Fibroblast of pulmonary artery (primary cell): ENCODE data around the gene MARK2.

Source experiments
- DNase-seq: peaks from one replicate; pipeline ENCODE4 v3.0.0-alpha.2; 2010; ENCODE audit warnings: low read depth
- H3K4me3 ChIP-seq: replicated peaks from 2 replicates; pipeline ENCODE4 v1.5.1; 2011; ENCODE audit warnings: low read depth, mild to moderate bottlenecking, control low read depth, low read length, moderate library complexity
- TF ChIP-seq, protein P1 (sequence below): IDR thresholded peaks from 2 replicates; pipeline ENCODE4 v1.5.1; 2011; ENCODE audit warnings: mild to moderate bottlenecking, control low read depth, low read length, inconsistent platforms; ENCODE audit errors: missing control alignments

Gene MARK2

DNA sequence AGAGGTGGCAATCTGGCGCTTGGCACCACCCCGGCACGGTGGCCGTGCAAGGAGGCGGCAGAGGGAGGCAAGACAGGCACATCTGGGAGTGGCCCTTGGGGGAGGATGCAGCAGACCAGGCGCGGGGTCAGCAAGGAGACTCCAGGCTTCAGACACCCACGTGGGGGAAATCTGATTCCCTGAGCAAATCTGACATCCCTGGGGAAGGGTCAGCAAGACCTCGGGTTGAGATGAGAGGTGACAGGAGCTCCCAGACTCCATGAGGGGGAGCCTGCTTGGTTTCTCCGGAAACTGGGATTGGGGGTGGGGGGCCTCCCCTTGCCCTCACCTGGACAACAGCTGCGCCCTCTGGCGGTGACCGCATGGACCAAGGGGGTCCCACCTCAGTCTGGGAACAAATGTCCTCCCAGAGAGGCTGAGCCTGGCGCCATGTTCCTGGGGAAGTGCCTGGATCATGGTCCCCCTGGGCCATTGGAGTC lies 82.1 kb downstream of the MARK2 start:
- TF ChIP-seq, protein P1, sequence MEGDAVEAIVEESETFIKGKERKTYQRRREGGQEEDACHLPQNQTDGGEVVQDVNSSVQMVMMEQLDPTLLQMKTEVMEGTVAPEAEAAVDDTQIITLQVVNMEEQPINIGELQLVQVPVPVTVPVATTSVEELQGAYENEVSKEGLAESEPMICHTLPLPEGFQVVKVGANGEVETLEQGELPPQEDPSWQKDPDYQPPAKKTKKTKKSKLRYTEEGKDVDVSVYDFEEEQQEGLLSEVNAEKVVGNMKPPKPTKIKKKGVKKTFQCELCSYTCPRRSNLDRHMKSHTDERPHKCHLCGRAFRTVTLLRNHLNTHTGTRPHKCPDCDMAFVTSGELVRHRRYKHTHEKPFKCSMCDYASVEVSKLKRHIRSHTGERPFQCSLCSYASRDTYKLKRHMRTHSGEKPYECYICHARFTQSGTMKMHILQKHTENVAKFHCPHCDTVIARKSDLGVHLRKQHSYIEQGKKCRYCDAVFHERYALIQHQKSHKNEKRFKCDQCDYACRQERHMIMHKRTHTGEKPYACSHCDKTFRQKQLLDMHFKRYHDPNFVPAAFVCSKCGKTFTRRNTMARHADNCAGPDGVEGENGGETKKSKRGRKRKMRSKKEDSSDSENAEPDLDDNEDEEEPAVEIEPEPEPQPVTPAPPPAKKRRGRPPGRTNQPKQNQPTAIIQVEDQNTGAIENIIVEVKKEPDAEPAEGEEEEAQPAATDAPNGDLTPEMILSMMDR, result peak; percentile 52
- no peak for DNase-seq
- no peak overlapping the region for H3K4me3 ChIP-seq

DNA sequence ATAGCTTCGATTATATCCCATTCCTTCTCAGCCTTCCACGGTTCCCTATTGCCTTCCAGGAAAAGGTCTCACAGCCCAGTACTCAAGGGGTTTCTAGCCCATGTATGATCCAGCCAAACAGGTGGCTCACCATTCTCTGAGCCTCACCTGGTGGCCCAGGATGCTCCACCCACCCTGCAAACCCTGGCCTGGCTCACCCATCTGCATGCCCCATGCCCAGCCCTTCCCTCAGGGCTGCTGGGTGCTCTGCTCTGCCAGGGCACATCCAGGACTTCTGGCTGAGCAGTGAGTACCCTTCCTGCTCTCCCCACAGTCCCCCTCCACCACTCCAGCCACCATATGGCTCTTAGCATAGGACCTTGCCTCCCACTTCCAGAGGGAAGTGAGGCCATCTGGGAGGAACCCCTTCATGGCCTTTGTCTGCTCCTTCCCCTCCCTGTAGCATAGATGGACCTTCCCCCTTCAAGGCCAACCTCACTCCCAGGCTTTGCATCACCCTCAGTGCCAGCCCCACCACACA lies 83.8 kb downstream of the MARK2 start:
- TF ChIP-seq, protein P1, result no peak
- no peak for DNase-seq
- H3K4me3 ChIP-seq, result no peak overlapping the region

DNA sequence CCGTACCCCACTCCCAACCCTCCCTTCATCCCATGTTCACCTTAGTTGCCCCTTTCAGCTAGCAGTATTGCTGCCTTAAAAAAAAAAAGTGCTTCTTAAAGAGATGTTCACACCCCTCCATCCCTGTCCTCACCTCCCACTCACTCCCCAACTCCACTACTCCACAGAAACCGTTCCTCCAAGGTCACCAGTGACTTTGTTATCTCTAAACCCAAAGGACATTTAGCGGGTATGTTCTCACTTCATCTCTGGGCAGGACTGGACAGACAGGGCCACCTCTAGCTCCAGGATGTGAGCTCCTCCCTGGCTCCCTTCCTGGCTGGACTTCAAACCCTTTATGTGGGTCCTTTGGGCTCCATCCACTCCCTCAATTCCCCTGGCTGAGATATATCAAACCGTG lies 84.4 kb downstream of the MARK2 start:
- no peak overlapping the region for H3K4me3 ChIP-seq
- TF ChIP-seq, protein P1, result no peak
- DNase-seq, result no peak

DNA sequence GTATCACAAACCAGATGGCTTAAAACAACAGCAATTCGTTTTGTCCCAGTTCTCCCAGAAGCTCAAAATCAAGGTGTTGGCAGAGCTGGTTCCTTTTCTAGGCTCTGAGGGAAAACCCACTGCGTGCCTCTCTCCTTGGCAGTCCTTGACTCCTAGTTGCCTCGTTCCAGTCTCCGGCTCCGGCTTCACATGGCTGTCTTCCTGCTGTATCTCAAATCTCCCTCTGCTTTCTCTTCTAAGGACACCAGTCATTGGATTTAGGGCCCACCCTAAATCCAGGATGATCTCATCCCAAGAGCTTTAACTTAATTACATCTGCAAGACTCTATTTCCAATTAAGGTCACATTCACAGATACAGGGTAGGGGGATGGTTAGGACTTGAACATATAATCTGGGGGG lies 90.7 kb downstream of the MARK2 start:
- TF ChIP-seq, protein P1, result no peak
- no peak overlapping the region for H3K4me3 ChIP-seq
- DNase-seq, result no peak

DNA sequence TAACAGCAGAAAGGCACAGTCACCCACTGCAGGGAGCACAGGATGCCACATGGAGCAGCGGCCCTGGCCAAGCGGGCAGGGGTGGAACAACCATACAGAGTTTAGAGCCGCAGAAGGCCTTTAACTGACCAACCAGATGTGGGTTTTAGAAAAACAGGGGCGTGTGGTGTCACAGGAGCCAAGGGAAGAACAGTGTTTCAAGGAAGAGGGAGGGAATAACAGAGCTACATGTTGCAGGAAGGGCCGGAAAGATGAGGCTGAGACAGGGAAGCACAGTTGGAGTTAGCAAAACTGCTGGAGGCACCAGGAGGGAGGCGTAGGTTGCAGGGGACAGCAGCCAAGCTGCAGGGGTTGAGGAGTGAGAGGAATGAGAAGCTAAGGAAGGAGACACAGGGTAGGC lies 92.1 kb downstream of the MARK2 start:
- no peak overlapping the region for H3K4me3 ChIP-seq
- TF ChIP-seq, protein P1, result no peak
- no peak for DNase-seq

DNA sequence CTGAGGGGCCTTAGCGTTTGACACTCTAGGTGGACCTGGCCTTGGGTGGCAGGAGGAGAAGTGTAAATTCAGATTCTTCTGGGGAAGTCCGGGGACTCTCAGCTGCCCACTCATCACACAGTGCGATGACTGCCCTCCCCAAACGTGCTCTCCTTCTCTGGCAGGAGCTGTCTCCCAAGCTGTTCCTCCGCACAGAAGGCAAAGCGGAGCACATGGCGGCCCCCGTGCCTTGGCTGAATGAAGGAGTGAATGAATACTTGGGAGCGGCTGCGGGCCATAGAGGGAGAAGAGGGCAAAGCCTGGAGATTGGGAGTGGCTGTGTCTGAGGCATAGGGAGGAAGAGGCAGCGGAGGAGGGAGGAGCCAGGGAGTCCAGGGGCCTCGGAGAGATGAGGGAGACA lies 93.0 kb downstream of the MARK2 start:
- TF ChIP-seq, protein P1, result no peak
- H3K4me3 ChIP-seq, result no peak overlapping the region
- no peak for DNase-seq

DNA sequence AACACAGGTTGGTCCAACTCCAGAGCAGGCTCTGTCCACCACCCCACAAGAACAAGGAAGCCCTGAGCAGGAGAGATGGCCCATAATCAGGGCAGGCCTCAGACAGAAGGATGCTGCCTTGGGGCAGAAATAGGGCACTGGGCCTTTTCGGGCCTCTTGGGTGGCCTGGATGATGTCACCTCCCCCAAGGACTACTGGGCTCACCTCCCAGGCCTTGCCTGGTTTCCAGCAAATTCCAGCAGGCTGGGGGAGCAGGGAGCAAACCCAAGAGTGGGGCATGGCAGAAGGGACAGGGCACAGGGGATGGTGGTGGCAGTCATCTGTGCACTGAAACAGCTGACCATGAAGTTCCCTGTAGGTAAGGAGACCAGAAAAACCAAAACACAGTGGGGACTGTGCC lies 94.5 kb downstream of the MARK2 start:
- no peak overlapping the region for H3K4me3 ChIP-seq
- DNase-seq, result no peak
- TF ChIP-seq, protein P1, result no peak
